HG02885 (cell line): ENCODE results near the gene SPATA24.
"Not testable (repeated sequence)": the region's sequence is repeated elsewhere in the genome, so short reads cannot be mapped to it uniquely, and the experiment has no call there.

ENCODE experiments used
- ATAC-seq: cut with Tn5 transposase; IDR thresholded peaks from one replicate; pipeline ENCODE4 v1.9.1; 2021; ENCODE audit warnings: mild to moderate bottlenecking; ENCODE audit not compliant: unreplicated experiment, poor library complexity

Gene SPATA24

DNA sequence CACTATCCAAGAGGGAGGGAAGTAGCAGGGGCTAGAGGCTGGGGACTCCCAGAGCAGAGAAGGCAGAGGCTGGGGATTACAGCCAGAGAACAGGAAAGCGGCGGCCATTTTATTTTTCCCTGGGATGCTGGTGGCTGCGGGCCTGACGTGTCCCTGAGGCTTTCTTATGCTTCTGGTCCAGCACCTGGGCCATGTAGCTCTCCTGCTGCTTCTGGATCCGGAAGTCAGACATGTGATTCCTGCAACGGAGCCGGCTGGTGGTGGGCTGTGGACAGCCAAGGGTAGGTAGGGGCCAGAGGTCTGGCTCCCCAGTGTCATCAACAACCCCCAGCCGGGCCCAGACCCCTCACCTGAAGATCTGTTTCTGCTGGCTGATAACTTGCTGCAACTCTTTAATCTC lies 7.2 kb downstream of the SPATA24 start:
- no peak for ATAC-seq

DNA sequence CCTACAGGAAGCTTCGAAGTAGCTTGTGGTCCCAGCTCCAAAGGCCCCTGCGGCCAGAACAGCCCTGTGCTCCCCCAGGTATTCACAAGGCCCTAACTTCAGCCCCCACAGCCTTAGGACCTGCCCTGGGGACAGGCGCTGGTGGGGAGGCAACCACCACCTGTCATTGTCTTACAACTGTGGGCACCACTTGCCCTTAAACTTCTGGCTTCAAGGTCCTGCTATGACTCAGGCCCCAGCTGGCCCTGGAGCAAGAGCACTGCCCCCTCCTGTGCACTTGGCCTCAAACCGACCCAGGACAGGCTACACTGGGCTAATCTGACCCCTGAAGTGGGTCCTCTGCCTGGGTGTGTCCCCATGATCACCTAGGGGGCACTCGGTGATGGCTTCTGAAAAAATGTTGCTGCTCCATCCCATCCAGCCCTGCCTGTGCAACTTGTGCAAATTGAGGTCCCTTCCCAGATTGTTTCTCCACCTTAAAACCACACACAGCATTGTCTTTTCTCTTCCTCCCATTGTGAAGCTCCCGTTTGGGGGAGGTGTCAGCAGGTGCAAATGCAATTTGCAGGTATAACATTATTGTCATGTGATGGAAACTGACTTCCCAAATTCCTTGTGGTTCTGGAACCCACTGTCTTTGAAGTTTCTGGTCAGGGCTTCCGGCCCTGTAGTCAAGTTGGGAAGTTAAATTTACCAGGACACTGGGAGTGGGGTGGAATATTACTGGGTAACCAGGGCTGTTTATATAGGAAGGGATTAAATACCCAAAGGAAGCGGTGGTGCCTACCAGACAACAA lies 7.8 kb downstream of the SPATA24 start:
- ATAC-seq: no peak

DNA sequence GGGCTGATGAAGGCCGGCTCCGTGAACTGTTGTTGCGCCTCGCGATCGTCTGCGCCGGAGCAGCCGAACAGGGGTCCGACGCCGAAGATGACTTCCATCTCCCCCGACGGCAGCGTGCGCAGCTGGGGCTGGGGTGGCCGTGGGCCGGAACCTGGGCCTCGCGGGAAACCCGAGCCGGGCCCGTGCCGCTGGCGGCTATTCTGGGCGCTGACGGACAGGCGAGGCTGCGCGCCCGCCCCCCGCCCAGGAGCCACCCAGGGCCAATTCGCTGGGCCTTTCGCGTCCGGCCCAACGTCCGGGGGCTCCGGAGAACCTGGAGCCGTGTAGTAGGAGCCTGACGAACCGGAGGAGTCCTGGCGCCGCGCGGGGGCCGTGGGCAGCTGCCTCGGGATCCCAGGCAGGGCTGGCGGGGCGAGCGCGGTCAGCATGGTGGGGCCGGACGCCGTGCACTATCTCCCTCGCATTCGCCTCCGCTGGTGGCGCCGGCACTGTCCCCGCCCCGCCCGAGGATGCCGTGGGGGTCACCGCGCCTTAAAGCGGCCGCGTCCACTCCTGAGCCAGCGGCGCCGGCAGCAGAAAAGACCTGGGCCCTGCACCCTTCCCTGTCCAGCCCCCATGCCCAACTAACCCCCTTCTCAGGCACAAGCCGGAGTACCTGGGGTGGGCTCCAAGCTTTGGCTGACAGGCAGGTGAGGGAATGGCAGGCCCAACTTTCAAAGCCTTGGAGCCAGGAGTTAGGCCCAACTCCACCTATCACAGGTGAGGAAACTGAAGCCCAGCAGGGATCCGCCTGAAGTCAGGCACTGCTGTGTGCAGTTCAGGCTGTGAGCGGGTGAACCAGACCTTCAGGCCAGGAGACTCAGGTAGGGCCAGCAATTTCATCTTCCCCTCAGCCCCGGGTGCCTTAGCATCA lies 9.0 kb downstream of the SPATA24 start, which contains the start of gene PROB1:
TSS of gene PROB1 (minus strand) at position 451 of the 913 bp plus-strand sequence. CDS start at position 428, 23 bp downstream.
- ATAC-seq: no peak

DNA sequence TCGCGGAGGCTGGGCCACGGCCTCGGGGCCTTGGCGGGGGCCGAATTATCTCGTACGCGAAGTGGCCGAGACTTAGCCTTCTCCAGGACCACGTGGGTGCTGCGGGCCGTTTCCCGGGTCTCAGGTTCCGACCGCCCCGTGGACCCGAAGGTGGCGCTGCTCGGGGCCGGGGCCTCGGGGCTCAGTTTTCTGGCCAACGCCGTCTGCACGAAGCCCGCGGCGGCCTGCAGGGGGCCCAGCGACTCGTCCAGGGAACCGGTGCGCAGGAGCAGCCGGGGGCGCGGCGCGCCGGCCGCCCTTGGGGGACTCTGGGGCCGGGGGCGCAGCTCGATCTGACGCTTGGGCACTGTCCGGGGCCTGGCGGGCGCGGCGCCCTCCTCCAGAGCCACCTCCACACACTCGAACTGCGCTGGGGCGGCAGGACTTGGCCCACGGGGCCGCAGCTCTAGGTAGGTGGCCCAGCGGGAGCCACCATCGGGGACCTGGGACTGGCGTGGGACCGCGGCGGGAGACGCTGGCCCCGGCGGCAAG lies 9.7 kb downstream of the SPATA24 start:
- peak; percentile 17 for ATAC-seq

DNA sequence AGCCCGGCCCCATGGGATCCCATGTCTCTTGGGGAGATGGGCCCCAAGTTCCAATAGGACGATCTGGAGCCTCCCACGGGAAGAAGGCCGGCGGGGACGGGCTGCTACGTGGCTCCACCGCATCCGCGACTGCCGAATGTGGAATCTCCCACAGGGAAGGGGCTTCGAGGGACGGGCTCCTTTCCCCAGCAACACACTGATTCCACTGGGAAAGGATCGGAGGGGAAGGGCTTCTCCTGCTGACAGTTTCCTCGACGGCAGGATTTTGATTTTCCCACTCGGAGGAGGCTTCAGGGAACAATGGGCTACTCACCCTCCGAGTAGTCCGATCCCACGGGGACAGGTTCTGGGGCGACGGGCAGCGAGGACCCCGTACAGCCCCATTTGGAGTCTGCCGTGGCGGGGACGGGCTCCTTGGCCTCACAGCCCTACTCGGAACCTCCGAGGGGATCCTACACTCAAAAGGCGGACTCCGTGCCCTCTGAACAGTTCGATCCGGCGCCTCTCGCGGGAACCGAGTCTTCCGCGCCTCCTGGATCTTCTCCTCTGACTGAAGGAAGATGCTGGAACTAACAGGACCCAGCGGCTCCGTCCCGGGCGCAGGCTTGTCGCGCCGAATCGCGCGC lies 10.3 kb downstream of the SPATA24 start:
- no peak for ATAC-seq

DNA sequence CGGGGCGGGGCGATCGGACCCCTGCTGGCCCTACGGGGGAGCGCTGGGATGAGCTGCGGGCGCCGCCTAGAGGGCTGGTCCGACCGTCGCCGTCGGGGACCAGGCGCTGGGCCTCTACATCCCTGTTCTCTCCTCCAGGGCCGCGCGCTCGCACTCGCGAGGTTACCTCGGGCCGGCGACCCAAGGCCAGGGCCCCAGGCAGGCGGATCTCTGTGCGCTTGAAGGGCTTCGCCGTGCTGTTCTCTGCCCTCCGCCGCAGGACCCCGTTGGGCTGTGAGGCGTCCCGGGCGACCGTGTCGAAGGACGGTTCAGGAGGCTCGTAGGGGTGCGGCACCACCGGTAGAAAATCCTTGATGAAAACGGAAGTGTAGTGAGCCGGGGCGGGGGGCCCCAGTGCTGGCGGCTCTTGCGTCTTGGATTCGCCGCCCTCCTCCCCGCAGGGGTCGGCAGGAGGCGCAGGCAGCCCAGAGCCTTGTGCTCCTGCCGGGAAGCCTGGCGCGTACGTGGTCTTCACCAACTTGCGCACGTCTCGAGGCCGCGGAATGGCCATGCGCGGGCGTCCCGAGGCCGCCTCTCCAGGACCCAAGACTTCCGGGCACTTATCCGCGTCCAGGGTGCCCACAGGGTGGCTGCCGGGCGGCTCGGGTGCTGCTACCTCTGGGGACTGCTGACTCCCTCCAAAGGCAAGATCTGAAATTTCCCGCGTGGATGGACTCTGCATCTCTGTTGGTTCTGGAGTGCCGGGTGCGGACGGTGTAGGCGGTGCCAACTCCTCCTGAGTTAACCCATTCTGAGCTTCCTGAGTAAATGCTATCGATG lies 11.0 kb downstream of the SPATA24 start:
- peak; percentile 54 for ATAC-seq

DNA sequence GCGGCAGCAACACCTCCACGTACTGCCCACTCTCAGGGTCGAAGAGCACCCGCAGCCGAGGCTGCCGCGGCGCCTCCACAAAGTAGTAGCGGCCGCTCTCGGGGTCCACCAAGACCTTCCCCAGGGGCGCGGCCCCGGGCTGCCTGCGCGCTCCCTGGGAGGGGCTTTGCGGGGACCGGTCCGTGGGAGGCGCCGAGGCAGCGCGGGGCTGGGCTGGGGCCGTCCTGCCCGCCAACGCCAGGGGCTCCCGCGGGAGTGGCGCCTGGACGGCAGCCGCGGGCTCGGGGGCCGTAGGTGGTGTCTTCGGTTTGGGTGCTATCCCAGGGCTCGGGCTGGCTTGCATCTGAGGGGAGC lies 11.6 kb downstream of the SPATA24 start:
- ATAC-seq: no peak

DNA sequence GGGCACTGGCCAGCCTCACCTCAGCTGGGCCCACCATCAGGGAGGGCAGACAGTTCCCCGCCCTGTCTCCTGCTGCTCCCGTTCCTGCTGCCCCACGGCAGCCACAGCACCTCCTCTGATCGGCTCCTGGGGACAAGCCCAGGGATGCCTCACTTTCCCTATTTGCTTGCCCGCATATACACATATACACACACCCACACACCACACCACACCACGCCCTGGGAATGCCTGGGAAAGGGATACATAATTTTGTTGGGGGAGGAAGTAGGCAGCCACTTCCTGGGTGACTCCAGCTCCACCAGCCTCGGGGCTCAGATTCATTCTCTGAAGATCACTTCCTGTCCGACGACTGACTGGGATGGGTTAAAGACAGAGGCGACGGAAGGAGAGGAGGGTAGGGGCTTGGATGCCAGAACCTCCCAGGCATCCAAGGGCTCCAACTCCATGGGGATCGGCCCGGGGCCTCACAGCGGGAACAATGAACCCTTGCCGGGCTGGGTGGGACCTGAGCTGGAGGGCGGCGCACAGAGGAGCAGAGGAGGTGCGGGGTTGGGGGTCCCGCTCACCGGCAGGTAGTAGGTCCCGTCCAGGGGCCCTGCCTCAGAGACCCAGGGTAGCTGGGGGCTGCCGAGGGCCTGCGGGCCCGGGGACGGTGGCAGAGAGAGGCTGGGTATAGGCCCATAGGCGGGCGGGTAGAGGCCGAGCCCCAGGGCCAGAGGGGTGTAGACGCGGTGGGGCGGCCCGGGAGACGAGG lies 12.1 kb downstream of the SPATA24 start:
- ATAC-seq: peak; percentile 0

DNA sequence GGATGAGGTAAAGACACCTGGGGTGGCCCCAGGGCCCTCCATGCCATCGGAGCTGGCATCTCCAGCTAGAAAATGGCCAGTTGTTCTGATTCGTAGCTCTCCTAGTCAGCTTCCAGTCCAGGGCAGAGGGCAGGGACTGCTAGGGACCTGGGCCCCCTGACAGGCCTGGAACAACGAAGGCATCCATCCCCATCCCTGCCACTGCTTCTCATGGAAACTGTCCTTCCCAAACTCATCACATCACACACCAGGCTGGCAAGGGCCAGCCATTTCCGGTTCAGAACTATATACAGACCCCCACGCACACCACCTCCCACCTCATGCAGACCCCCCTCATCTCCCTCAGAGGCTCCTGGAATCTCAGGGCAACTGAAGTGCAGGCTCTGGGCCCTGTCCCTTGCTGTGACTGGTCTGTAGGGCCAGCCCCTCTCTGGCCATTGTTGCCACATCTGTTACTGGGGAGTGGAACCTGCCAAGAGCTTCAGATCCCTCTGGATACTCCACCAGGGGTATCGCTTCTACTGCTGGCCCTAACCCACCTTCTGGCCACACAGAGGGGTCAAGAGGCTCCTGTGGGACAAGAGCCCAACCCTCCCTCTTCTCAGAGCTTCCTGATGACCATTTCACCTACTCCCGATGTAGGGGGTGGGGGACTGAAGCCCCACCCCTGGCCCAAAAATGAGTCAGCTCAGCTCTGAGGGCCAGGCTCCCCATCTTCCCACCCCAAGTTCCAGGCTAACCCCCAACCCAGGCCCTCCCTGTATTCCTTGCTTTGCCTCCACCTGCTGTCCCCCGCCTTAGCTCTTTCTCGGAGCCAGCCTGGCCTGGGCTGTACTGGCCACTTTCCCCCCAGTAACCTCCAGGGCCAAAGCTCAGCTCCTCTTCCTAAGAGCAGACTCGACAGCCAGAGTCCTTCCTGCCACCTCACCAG lies 13.0 kb downstream of the SPATA24 start:
- no peak for ATAC-seq

DNA sequence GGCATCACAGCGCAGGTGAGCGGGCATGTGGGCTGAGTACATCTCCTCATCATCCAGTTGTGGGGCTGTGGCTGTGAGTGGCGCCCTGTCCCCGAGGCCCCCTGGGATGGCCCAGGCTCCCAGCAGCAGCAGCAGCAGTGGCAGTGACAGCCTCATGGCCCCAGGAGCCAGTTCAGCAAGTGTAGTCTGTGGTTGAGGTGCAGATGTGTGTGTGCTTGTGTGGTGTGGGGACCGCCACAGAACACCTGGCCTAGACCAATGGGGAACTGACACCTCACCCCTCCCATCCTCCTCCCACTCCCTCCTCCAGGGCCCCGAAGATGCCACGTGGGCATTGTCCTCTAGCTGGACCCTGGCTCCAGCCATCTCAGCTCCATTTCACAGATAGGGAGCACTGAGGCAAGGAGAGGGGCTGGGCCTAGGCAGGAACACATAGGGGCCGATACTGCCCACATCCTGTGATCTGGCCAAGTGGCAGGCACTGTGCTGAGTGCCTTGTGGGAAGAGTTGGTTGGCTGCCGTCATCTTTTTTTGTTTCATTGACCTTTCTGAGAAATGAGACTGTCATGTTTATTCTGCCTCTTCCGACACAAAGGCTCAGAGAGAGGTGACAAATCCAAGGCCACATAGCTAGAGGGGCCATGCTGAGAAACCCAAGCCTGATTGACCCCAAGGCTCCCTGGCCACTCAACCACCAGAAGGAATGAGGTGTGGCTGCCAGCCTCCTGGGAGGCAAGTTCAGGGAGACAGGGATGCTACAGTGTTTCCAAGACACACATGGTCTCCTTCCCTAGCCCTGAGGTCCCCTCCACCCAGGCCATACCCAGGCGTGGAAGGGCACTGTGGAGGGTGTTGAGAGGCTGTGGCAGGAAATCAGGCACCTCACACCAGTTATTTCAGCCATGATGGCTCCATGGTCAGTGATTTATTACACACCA lies 13.9 kb downstream of the SPATA24 start, which contains the start of gene MZB1:
TSS of gene MZB1 (minus strand) at position 213 of the 938 bp plus-strand sequence. CDS start at position 156, 57 bp downstream.
- ATAC-seq: peak; percentile 53

DNA sequence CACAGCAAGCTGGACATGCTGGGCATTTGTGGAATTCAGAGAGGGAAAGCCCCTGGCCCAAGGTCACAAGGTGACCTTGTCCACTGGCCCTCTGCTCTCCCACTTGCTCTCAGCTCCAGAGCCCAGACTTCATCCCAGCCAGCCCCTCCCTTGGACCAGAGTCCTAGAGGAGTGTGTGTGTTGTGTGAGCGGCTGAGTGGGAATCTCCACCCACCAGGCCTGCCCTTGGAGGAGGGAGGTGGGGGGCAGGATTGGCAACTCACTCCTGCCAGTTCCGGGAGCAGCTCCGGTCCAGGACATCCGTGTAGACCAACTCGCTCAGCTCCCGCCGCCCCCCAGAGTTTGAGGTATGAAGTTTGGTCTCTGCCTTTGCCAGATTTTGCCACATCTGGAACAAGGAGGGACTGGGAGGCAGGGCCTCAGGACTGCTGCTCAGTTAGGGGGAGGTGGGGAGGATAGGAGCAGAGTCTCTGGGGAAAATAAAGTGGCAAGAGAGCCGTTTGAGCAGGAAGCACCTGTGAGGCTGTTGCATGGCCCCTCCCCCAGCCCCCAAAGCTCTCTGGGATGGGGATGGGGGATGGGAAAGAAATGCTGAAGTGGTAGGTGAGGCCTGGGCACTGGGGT lies 15.6 kb downstream of the SPATA24 start:
- no peak for ATAC-seq

DNA sequence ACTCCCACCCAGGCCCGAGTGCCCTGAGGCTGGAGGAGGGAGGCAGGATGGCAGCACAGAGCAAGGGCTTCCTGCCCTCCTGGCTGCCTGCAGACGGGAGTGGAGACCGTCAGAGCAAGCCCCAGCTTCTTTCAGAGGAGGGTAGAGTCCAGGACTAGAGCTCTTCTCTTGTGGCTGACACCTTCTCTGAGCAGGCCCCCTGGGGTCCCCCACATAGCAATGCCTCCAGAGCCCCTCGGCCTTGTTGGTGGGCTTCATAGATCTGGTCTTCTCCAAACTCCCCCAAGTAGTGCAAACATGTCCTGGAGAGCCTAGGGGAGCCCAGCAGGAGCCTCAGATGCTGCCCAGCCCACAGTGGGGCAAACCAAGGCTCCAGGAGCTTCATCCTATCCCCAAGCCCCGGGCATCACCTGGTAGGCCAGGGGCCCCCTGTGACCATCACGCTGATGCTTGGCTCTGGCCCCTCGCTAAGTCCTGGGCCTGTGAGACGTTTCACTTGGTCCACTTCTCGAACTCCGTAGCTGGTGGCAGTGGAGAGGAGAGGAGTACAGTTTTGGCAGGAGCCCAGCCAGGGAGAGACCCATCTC lies 16.2 kb downstream of the SPATA24 start:
- ATAC-seq: no peak

DNA sequence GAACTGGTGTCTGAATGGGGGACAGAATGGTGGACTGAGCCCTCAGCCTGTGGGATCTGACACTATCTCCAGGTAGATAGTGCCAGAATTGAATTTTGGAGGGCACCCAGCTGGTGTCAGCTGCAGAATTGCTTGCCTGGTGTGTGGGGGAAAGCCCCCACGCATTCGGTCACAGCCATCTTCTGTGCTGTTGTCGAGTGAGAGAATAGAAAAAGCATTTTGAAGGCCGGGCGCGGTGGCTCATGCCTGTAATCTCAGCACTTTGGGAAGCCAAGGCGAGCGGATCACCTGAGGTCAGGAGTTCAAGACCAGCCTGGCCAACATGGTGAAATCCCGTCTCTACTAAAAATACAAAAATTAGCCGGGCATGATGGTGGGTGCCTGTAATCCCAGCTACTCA lies 16.9 kb downstream of the SPATA24 start:
- ATAC-seq: not testable (repeated sequence)

DNA sequence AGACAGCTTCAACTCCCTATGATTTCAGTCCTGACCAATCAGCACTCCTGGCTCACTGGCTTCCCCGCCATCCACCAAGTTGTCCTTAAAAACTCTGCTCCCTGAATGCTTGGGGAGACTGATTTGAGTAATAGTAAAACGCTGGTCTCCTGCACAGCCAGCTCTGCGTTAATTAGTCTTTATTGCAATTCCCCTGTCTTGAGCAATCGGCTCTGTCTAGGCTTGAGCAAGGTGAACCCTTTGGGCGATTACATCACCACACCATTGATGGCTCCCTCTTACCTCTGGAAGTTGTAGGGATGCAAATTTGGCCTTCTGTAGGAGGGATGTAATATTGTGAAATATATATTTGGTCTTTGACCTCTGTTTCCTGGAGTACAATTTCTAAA lies 17.8 kb downstream of the SPATA24 start:
- no peak for ATAC-seq

DNA sequence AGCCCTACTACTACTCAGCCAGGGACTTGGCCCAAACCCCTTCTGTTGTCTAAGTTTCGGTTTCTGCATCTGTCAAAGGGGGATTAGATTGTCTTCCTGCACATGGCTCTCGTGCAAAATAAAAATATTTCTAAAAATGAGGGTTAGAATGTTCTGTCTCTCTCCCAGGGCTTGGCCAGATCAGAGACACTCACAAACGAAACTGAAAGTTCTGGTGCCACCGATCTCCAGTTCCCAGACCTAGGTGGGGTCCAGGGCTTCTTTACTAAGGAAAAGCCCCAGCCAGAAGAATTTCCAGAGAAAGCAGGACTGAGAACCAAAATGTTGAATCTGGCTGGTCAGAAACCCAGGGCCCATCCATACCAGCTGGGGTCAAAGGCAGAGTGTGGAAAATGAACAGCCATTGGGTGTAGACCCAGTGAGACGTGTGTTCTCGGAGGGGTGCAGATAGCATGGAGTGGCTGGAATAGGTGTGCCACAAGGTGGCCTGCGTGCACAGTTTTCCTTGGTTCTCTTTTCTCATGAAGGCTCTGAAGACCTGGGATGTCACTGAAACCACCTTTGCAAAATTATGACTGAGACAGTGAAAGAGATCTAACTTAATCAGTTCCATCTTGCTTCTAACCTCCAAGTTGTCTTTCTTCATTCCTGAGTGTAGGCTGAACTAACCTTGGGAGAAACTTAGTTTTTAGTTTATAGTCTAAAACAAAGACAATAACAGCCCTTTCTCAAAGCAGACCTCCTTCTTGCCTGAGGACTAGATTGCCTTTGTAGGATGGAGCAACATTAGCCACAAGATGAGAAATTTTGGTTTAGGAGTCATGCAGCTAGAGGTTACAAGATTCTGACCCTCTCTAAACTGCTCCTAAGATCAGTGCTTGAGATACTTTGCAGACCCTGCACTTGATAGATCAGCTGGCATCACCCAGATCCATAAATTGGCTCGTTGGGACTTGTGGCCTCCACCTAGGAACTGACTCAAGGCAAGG lies 18.5 kb downstream of the SPATA24 start:
- no peak for ATAC-seq
